Lower leg skin (tissue), 3 donors: Measurements from ENCODE around the gene TRIM10.

Experiments
- CTCF ChIP-seq, 3 donors: fragments of 450-650 bp; IDR thresholded peaks; one replicate each; pipeline ENCODE4 v1.5.1; 2016; ENCODE audit warnings: antibody characterized with exemption in 3 of 3, mild to moderate bottlenecking in 3 of 3, moderate library complexity in 2 of 3
- POLR2A ChIP-seq, 2 donors: fragments of 450-650 bp; IDR thresholded peaks; one replicate each; pipeline ENCODE4 v1.6.1; 2016 to 2017; ENCODE audit warnings: antibody characterized with exemption in 2 of 2, mild to moderate bottlenecking in 1 of 2, moderate library complexity in 1 of 2

DNA sequence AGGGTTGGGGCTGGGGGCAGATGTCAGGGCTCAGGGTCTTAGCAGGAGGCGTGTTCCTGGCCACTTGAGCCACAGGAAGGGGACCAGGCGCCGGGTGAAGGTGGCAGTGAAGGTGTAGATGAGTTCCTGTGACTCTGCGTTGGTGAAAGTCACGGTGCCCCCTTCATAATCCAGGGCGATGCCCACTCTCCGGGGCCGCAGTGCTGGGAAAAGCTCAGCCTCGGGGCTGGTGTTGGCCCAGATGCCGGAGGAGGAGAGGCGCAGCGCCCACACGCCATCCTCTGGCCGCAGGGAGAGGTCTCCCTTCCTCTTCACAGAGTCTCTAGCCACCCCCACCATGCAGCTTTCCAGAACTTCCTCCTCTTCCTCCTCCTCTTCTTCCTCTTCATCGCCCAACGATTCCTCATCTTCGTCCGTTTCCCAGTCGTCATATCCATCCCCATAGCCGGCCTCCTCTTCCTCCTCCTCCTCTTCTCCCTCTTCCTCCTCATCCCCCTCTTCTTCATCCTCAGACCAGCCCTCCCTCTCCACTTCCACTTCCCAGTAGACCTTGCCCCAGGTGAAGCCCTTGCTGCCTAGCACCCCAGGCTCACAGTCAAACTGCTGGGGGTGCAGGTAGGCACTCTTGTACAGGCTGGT is 25.0 kb upstream of the TRIM10 start:
- TF ChIP-seq CTCF (IDR thresholded peaks at IDR 0.05) (no peak), POLR2A (IDR thresholded peaks at IDR 0.05) (no peak)
